ENCODE results near the gene RSPH9.

DNA sequence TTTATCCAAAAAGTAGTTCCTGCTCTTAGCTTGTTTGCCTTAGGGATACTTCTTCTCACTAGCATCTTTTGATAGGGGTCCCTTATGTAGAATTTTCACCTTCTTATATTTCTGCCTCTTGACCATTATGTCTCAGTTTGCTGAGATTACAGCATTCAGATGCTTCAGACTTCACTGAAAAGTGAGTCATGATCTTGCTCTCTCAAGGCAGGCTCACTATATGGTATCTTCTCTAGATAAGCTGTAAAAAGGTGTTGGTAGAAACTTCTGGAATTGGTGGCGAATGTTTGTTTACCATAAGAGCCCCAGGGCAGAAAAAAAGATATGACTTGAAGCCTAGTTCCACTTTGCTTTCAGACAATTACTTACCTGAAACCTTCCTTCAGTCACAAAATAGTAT is 35.4 kb upstream of the RSPH9 start:
- TF ChIP-seq REST (IDR thresholded peaks at IDR 0.05; ENCODE audit: insufficient read depth in 1 of 2, low read depth in 2 of 2, low read length in 2 of 2) (no peak), POLR2AphosphoS5 (IDR thresholded peaks at IDR 0.05; ENCODE audit: low read depth, low read length) (no peak), TAF1 (IDR thresholded peaks at IDR 0.05; ENCODE audit: borderline replicate concordance, insufficient read depth, low read length) (no peak)
